ENCODE measurements around the gene MBOAT1.

DNA sequence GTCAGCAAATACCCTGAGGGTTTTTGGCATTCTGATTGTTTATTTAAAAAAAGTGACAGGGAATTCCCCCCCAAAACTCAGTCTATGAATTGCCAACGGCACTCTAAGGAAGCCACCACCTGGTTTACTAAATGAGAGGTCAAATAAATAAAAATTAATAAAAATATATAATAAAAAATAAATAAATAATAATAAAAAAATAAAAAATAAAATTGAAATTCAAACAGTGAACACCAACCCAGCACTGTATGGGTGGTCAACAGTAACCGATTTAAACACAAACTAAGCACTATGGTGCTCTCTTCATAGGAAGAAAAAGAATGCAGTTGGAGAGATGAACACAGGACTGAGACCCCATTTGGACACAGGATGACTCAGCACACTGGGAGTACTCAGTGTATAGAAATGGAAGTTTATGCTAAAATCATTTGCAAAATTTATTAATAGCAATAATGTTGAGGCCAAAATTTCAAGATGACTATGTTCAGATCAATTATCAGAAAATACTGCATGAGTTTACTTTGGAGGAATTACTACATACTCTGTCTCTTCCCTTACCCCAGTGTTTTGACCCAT lies 98.5 kb downstream of the MBOAT1 start:
- TF ChIP-seq, protein P1, sequence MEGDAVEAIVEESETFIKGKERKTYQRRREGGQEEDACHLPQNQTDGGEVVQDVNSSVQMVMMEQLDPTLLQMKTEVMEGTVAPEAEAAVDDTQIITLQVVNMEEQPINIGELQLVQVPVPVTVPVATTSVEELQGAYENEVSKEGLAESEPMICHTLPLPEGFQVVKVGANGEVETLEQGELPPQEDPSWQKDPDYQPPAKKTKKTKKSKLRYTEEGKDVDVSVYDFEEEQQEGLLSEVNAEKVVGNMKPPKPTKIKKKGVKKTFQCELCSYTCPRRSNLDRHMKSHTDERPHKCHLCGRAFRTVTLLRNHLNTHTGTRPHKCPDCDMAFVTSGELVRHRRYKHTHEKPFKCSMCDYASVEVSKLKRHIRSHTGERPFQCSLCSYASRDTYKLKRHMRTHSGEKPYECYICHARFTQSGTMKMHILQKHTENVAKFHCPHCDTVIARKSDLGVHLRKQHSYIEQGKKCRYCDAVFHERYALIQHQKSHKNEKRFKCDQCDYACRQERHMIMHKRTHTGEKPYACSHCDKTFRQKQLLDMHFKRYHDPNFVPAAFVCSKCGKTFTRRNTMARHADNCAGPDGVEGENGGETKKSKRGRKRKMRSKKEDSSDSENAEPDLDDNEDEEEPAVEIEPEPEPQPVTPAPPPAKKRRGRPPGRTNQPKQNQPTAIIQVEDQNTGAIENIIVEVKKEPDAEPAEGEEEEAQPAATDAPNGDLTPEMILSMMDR (conservative IDR thresholded peaks at IDR 0.05 in 1 of 2, IDR thresholded peaks at IDR 0.05 in 1 of 2; ENCODE audit: extremely low read depth in 1 of 2, insufficient read depth in 1 of 2, low read depth in 1 of 2, low read length in 2 of 2): no peak
- TF ChIP-seq EZH2 (IDR thresholded peaks at IDR 0.05; ENCODE audit: borderline replicate concordance, low read length): no peak
